Measurements from ENCODE around the gene TMPRSS3. TPM values are rescaled to one million over a fixed set of nuclear protein-coding genes. Genes with fewer than 3 reads are reported as not detected.

The TMPRSS3 gene
- total RNA-seq, 2 donors from 2014 or later: 12.5 to 12.7 TPM

- intact Hi-C loops (cut with DNase I): no loop called here
- Histone ChIP-seq H3K36me3 (replicated peaks in 1 of 2; ENCODE audit: insufficient read depth in 1 of 2, low read depth in 2 of 2) (no peaks in the 10 kb centered on the region), H3K9me3 (no peaks in the 10 kb centered on the region), H3K4me3 (no peak overlapping the region), H3K27me3 (no peaks in the 10 kb centered on the region), H3K27ac (no peak overlapping the region), H3K4me1 (no peaks in the 10 kb centered on the region)
- no peak for DNase-seq
- ATAC-seq: no peak
- WGBS, 2 donors: 75 to 80% methylated on average over 9 of the region's 9 CpGs
- TF ChIP-seq, protein P1, sequence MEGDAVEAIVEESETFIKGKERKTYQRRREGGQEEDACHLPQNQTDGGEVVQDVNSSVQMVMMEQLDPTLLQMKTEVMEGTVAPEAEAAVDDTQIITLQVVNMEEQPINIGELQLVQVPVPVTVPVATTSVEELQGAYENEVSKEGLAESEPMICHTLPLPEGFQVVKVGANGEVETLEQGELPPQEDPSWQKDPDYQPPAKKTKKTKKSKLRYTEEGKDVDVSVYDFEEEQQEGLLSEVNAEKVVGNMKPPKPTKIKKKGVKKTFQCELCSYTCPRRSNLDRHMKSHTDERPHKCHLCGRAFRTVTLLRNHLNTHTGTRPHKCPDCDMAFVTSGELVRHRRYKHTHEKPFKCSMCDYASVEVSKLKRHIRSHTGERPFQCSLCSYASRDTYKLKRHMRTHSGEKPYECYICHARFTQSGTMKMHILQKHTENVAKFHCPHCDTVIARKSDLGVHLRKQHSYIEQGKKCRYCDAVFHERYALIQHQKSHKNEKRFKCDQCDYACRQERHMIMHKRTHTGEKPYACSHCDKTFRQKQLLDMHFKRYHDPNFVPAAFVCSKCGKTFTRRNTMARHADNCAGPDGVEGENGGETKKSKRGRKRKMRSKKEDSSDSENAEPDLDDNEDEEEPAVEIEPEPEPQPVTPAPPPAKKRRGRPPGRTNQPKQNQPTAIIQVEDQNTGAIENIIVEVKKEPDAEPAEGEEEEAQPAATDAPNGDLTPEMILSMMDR (IDR thresholded peaks at IDR 0.05): no peak
- no peak for TF ChIP-seq POLR2A (IDR thresholded peaks at IDR 0.05)
These were observed 49.4 kb downstream of the TMPRSS3 start for GRCh38 chr21:42346441-42346840.

GRCh38 chr21:42344631-42345030 is 51.2 kb downstream of the TMPRSS3 start:
- DNase-seq (no peak), ATAC-seq (no peak)
- TF ChIP-seq, protein P1 (IDR thresholded peaks at IDR 0.05): no peak
- TF ChIP-seq POLR2A (IDR thresholded peaks at IDR 0.05): no peak
- intact Hi-C loops (cut with DNase I): no loop called here
- WGBS, 2 donors: 61 to 69% methylated on average over 4 of the region's 4 CpGs
- Histone ChIP-seq H3K4me3 (no peak overlapping the region), H3K9me3 (no peaks in the 10 kb centered on the region), H3K27ac (no peak overlapping the region), H3K36me3 (replicated peaks in 1 of 2; ENCODE audit: insufficient read depth in 1 of 2, low read depth in 2 of 2) (no peaks in the 10 kb centered on the region), H3K4me1 (no peaks in the 10 kb centered on the region), H3K27me3 (no peaks in the 10 kb centered on the region)

GRCh38 chr21:42343963-42344510 is 51.8 kb downstream of the TMPRSS3 start:
- no peak for DNase-seq
- TF ChIP-seq POLR2A (IDR thresholded peaks at IDR 0.05): no peak
- TF ChIP-seq, protein P1 (IDR thresholded peaks at IDR 0.05): no peak
- intact Hi-C loops (cut with DNase I): no loop called here
- H3K27me3 ChIP-seq: no peaks in the 10 kb centered on the region
- no peak overlapping the region for H3K4me3 ChIP-seq
- no peak overlapping the region for H3K27ac ChIP-seq
- H3K9me3 ChIP-seq: no peaks in the 10 kb centered on the region
- H3K4me1 ChIP-seq: no peaks in the 10 kb centered on the region
- no peaks in the 10 kb centered on the region for H3K36me3 ChIP-seq (replicated peaks in 1 of 2; ENCODE audit: insufficient read depth in 1 of 2, low read depth in 2 of 2)
- WGBS, 2 donors: 70 to 80% methylated on average over 11 of the region's 11 CpGs
- no peak for ATAC-seq

- Histone ChIP-seq H3K9me3 (no peaks in the 10 kb centered on the region), H3K4me1 (peaks cover 3% of the 10 kb centered on the region), H3K36me3 (replicated peaks in 1 of 2; ENCODE audit: insufficient read depth in 1 of 2, low read depth in 2 of 2) (no peaks in the 10 kb centered on the region), H3K4me3 (no peak overlapping the region), H3K27ac (no peak overlapping the region), H3K27me3 (no peaks in the 10 kb centered on the region)
- intact Hi-C loops (cut with DNase I): no loop called here
- no peak for ATAC-seq
- no peak for DNase-seq
- WGBS, 2 donors: 78 to 85% methylated on average over 6 of the region's 6 CpGs
- TF ChIP-seq POLR2A (IDR thresholded peaks at IDR 0.05): no peak
- TF ChIP-seq, protein P1 (IDR thresholded peaks at IDR 0.05): no peak
These were observed 52.3 kb downstream of the TMPRSS3 start for GRCh38 chr21:42343556-42343955.

- peaks cover 8% of the 10 kb centered on the region for H3K4me1 ChIP-seq
- intact Hi-C loops (cut with DNase I): no loop called here
- H3K36me3 ChIP-seq (replicated peaks in 1 of 2; ENCODE audit: insufficient read depth in 1 of 2, low read depth in 2 of 2): no peaks in the 10 kb centered on the region
- TF ChIP-seq, protein P1 (IDR thresholded peaks at IDR 0.05): no peak
- no peak for TF ChIP-seq POLR2A (IDR thresholded peaks at IDR 0.05)
- H3K27ac ChIP-seq: no peak overlapping the region
- no peaks in the 10 kb centered on the region for H3K9me3 ChIP-seq
- H3K27me3 ChIP-seq: no peaks in the 10 kb centered on the region
- WGBS, 2 donors: 74 to 76% methylated on average over 9 to 10 of the region's 10 CpGs
- no peak overlapping the region for H3K4me3 ChIP-seq
- no peak for DNase-seq
- no peak for ATAC-seq
These were observed 52.8 kb downstream of the TMPRSS3 start for GRCh38 chr21:42343101-42343500.
